GM18858 (cell line): ENCODE measurements around the gene CALCOCO2.
"Not testable (repeated sequence)": the region's sequence is repeated elsewhere in the genome, so short reads cannot be mapped to it uniquely, and the experiment has no call there.

Experiments used
- ATAC-seq: cut with Tn5 transposase; IDR thresholded peaks from one replicate; pipeline ENCODE4 v1.9.1; 2021; ENCODE audit not compliant: unreplicated experiment

The CALCOCO2 gene

DNA sequence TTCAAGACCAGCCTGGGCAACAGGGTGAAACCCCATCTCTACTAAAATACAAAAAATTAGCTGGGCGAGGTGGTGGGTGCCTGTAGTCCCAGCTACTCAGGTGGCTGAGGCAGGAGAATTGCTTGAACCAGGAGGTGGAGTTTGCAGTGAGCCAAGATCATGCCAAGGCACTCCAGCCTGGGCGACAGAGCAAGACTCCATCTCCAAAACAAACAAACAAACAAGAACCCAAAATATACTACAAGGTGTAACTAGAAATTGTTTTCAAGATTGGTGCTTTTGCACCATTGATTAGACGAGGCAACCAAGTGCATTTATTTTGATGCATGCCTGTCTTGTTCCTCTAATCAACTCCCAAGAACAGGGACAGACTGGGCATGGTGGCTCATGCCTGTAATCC lies 41.6 kb downstream of the CALCOCO2 start:
- ATAC-seq = not testable (repeated sequence)

DNA sequence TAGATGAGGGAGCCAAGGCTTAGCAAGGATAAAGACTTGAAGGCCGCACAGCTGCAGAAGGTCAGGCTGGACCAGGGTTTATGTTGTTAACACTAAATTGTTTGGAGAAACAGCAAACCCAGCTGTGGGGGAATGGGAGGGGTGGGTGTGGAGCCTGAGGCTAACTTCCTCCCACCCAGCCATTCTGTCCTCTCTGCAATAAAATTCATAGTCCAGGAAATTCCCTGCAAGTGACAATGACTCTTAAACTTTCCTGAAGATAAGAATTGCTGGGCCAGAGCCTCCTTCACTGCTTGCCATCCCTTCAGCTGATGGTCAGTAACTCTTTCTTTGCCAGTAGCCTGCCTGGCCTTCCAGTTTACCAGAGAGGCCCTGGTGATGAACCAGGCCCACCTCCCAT lies 42.4 kb downstream of the CALCOCO2 start:
- no peak for ATAC-seq

DNA sequence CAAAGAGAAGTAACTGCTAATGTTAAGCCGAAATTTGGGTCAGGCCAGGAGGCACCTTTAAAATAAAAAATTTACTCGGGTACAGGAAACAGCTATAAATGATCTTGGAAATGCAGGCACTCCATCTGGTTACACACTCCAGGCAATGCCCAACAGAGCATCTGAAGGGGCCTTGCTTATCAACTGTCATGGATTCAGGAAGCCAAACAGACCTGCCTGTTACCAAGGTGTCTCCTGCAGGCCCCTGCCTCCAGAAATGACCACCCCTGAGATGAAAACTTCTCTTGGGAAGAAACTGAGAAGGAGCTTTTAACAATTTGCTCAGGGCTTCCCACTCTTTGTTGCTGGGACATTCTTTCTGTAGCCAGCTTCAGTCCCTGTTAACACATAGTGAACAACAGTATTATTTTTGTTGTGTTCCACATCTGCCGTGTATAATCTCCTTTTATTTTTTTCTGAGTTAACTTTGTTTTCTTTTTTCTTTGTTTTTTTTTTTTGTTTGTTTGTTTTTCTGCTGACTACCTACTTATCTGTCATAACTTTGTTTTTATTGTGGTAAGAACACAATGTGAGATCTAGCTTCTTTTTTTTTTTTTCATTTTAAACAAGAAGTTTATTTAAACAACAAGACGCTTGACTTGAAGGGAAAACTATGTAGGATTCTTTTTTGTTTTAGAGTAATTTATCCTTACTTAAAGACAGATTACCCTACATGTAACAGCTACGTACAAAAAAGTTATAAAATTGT lies 43.0 kb downstream of the CALCOCO2 start:
- ATAC-seq = no peak

DNA sequence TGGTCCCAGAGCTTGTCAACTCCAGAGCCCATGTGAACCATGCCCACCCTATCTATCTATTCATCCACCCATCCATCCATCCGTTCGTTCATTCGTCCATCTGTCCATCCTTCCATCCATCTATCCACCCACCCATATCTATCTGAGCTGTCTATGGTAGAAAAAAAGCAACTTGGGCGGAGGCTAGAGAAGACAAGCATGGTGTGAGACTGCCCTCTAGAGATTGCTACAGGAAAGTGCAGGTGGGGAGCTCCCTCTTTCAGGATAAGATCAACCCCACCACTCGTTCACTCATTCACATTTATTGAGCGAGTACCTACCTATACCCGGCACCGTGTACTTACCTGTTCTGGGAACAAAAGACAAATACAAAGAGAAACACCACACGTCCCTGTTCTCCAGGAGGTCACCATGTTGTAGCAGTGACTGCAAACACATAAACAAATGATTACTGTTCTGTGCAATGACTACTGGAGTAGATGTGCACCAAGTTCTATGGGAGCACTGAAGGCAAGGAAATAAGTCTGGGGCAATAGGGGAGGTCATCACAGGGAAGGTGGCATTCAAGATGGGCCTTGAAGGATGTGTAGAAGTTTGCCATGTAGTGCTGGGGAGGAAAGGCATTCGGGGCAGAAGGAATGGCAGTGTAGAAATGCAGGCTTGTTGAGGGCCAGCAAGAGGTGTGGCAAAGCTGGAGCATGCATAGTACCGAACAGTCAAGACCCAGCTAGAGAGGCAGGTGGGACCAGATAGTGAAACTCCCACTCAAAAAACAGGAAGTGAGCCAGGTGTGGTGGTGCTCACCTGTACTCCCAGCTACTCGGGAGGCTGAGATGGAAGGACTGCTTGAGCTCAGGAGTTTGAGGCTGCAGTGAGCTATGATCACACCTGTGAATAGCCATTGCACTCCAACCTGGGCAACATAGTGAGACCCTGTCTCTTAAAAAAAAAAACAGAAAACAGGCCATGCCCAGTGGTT lies 48.4 kb downstream of the CALCOCO2 start:
- ATAC-seq = no peak

DNA sequence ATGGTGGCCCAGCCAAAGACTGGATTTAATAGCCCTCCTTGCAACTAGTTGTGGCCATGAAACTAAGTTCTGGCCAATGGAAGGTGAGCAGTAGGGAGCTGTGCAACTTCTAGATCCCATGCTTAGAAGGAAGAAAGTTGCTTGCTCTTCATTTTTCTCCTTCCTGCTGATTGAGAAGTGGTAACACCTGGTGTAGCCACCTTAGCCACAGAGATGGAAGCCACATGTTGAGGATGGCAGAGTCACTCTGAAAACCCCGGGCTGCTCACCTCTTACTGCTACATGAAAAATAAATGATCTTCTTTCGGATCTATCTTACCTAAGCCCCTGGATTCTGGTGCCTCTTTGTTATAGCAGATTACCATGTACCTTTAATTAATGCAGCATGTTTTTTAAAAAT lies 51.4 kb downstream of the CALCOCO2 start:
- no peak for ATAC-seq

DNA sequence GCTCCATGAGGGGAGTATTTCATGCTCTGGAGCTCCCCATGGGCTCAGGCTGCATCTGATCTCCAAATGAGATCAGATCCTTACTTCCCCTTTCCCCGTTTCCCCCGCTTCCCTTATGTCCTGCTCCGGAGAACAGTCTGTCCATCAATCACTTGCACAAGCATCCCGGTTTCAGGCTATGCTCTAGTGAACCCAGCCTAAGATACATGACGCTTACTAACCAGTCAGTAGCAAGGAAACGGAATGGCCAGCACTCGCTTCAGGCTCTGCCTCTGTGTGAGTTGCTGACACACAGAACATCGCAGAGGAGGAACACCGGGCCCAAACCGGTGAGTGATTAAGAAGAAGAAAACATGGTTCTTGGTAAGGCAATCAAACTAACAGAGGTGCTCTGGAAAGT lies 52.3 kb downstream of the CALCOCO2 start:
- ATAC-seq = no peak

DNA sequence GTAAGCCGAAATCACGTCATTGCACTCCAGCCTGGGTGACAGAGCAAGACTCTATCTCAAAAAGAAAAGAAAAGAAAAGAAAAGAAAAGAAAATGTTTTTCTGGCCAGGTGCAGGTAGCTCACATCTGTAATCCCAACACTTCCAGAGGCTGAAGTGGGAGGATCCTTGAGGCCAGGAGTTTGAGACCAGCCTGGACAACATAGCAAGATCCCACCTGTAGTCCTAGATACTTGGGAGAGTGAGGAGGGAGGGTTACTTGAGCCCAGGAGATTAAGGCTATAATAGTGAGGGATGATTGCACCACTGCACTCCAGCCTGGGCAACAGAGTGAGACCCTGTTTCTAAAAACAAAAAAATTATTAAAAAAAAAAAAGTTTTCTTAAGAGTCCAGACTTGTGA lies 59.3 kb downstream of the CALCOCO2 start:
- no peak for ATAC-seq

DNA sequence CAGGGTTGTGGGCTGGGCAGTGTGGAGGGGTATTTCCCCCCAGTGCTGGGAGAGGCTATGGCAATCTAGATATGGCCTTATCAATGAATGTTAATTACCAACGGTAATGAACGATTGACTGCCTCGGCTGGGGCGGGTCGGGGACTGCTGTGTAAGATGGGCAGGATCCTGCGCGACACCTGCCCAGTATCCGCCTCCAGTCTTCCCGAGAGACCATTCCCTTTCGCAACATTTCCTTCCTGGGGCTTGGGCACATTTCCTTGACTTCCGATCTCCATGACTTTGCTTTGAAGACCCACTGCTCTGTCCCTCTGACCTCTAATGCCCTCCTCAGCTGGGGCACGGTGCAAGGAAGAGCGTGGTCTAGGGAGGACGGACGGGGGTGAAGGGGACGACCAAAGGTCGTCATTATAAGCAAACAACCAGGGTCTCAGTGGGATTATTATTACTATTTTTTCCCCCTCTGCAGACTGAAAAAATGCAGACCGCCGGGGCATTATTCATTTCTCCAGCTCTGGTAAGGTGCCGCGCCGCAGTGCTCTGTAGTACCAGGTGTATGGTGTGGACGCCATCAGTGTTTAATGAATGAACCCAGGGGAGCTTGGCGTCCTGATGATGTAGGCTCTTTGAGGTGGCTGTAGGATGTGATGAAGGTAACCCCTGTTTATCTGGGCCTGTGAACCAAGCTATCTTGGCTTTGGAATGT lies 62.3 kb downstream of the CALCOCO2 start:
- no peak for ATAC-seq

DNA sequence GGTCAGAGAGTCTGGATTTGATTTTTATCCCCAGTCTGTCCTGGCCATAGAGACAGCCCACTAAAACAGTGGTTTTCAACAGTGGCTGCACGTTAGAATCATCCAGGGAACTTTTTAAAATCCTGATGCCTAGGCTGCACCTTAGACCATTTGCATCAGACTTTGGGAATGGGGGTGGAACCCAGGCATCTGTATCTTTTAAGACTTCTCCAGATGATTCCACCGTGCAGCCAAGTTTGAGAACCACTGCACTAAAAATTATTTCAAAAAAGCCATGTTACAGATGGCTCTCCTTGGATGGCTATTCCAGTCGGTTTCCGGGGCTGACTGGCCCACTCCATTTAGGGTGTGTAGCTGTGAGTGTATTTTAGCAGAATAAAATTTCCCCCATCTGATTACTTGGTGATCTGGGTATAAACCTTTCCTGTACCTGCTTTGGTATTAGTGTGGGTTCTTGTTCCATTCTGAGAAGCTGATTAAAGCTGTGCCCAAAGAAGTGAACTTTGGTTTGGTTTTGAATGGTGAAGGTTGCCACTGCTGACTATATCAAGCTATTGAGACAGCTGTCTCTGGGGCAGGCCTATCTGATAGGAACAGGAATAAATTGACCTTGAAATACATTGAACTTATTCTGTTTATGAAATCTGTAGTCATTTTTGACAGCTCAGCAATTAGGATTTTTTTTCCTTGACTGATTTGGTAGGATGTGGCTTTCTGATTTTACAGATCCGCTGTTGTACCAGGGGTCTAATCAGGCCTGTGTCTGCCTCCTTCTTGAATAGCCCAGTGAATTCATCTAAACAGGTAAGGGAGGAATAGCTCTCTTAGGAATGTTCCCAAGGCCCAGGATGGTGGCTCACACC lies 63.0 kb downstream of the CALCOCO2 start:
- no peak for ATAC-seq

DNA sequence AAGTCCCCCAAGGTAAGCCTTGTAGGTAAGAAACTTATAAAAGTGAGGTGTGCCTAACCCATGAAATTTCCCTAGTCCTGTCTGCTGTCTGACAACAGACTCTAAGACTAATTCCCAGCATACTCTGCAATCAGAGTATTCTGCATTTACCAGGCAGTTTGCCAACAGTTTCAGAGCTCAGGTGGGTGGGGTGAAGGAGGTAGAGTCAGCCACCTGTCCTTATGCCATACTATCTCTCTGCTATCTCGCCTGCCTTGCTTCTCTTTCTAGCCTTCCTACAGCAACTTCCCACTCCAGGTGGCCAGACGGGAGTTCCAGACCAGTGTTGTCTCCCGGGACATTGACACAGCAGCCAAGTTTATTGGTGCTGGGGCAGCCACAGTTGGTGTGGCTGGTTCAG lies 64.1 kb downstream of the CALCOCO2 start:
- no peak for ATAC-seq

DNA sequence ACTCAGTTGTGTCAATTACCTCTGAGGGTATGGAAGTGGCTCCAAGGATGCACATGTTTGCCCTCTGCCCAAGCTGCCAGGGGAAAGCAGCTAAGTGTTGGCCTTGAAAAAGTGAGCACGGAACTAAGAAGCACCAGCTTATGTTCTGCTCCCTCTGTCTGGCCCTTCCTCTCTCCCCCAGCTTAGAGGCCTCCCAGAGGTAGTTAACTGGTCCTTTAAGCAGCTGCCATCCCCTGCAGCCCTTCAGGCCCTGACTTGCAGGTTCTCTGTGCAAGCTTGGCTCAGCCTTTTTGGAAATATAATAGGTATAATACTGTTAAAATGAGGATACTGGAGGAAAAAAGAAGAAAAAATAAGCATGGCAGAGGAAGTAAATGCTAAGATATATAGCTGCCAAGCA lies 70.4 kb downstream of the CALCOCO2 start:
- ATAC-seq = no peak

DNA sequence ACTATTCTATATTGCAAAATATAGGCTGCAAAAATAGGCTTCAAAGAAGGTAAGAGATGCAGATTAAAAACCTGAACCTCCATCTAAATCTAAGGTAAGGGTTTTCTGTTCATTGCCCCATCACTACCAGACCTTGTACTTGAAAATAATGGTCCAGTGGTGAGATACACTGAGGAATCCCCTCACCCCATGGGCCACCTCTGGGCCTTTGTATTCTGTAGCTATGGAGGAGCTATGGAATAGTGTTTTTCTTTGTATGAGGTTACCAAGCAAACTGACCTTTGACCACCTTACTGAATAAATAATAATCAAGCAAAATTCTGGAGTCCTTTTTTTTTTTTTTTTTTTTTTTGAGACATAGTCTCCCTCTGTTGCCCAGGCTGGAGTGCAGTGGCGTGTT lies 72.6 kb downstream of the CALCOCO2 start:
- no peak for ATAC-seq

DNA sequence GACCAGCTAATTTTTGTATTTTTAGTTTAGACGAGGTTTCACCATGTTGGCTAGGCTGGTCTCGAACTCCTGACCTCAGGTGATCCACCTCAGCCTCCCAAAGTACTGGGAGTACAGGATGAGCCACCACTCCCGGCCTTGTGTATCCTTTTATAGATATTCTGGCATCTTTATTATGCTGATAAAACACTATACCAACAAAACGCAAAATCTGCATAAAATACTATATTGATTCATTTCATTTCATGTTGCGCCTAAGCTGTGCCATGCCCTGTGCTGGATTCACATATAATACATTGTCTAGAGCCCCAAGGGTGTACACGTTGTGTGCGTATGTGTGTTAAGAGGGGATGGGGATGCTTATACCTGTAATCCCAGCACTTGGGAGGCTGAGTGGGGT lies 73.6 kb downstream of the CALCOCO2 start:
- ATAC-seq = no peak

DNA sequence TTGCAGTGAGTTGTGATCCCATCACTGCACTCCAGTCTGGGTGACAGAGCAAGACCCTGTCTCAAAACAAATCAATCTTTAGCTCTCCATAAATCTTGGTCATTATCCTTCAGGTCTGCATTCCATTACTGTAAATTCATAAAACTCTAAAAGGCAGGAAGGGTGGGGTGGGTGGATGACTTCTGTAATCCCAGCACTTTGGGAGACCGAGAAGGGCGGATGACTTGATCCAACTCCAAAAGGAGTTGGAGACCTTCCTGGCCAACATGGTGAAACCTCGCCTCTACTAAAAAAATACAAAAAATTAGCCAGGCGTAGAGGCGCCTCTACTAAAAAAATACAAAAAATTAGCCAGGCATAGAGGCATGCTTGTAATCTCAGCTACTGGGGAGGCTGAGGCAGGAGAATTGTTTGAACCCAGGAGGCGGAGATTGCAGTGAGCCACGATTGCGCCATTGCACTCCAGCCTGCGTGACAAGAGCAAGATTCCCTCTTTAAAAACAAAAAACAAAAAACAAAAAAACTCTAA lies 75.2 kb downstream of the CALCOCO2 start:
- ATAC-seq = no peak

DNA sequence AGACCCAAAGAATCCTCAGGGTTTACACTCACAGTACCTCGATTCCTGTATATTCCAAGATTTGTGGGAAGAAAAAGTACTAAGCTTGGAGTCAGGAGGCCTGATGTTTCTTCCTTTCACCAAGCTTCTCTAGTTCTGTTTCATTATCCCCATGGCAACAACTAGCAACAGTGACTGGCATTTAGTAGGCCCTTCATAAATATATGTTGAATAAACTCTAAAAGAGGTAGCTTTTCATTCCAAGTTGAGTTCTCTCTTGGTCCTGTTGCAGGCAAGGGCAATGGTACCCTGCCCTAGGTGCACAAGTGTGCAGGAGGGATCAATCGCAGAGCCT lies 76.8 kb downstream of the CALCOCO2 start:
- ATAC-seq = no peak

DNA sequence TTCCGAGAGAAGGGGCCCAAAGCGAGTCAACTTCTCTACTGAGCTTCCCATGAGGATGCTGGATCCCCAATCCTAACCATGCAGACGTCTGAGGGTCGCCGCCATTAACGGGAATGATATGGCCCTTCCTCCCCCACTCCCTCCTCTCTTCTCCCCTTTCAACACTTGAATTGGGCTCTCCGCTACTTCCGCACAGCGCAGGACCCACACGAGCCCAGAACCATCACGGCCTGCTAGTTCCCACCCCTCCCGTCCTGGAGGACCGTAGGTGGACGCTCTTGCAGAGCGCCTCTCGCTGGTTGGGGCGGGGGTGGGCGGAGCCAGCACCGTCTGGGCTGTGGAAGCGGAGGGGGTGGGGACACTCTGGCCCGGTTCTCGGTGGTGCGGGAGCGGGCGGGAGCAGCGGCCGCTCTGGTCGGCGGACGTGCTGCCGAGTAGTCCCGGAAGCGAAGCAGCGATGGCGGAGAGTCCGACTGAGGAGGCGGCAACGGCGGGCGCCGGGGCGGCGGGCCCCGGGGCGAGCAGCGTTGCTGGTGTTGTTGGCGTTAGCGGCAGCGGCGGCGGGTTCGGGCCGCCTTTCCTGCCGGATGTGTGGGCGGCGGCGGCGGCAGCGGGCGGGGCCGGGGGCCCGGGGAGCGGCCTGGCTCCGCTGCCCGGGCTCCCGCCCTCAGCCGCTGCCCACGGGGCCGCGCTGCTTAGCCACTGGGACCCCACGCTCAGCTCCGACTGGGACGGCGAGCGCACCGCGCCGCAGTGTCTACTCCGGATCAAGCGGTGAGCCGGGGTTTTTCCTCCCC lies 77.4 kb downstream of the CALCOCO2 start, which contains the start of gene UBE2Z:
Gene UBE2Z, plus strand, starts transcription at position 361 of the 797 bp plus-strand sequence. Its CDS starts 97 bp downstream, at position 458.
- ATAC-seq = peak; percentile 64

DNA sequence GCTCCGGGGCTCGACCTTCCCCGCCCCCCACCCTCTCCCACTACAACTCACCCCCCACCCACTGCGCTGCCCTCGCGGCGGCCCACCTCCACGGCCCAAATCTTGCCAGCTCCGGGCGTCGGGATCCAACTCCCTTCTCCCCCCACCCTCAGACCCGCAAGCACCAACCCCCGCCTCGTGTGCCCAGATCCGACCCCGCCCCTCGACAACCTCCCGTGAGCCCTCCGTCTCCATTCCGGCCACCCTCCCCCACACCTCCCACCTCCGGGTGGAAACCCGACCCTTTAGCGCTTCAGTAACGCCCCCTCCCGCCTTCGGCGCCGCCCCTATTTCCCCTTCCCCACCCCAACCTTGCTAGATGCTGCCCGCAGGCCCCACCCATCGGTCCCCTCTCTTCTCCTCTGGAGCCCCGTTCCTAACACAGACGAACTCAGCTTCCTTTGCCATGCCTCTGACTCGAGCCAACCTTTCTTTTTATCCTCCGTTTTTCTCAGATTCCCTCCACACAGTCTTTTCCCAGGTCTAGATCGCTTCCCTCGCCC lies 78.1 kb downstream of the CALCOCO2 start:
- ATAC-seq = no peak

DNA sequence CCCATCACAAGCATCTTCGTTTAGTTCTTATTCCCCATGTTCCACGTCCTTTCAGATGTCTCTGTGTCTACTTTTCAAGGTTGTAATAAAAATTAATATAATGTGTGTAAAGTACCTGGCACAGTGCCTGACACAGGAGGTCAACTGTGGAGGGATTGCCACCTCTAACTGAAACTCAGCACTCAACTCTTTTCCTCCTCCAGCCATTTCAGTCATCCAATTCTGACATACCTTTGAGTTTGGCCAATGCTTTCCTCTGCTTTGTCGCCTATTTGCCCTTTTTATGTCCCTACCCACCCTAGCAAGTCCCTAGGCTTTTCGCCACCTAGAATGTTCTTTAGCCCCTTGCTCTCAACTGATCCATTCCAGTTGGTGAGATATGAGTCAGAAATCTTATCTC lies 78.9 kb downstream of the CALCOCO2 start:
- ATAC-seq = no peak

DNA sequence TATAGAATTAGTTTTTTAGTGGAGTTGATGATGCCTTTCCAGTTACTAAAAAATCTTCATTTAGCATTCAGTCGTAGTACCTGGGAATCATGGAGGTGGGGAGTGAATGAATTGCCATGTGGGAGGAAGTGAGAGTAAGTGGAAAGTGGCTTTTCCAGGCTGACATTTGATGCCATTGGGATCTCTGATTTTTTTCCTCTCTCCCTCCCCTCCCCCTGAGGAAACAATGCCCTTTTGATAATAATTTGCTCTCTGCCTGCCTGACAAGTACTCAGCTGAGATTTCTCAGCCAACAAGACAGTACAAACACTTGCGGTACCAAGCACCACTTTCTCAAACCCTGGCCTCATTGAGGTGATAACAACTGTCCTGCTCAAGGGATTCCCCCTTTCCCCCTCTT lies 79.5 kb downstream of the CALCOCO2 start:
- ATAC-seq = no peak
